Activated naive CD8-positive, alpha-beta T cell treated with anti-CD3 and anti-CD28 coated beads, Interleukin-2, amount 50 U/mL, for 24 hours (primary cell): ENCODE data around the gene BCLAF1.

Experiments used
- ATAC-seq: fragments of 150-1000 bp; cut with Tn5 transposase; one replicate; pipeline ENCODE4 v1.10.0; 2021
- DNase-seq: peaks from one replicate; pipeline ENCODE4 v3.0.0; 2021
- H3K27ac Mint-ChIP-seq: one replicate; pipeline ENCODE4 v1.8.0; 2021; ENCODE audit warnings: mild to moderate bottlenecking, mixed read lengths
- H3K27me3 Mint-ChIP-seq: one replicate; pipeline ENCODE4 v1.8.0; 2021; ENCODE audit warnings: mixed read lengths
- H3K36me3 Mint-ChIP-seq: one replicate; pipeline ENCODE4 v1.8.0; 2021; ENCODE audit warnings: low read depth, mixed read lengths
- H3K4me1 Mint-ChIP-seq: one replicate; pipeline ENCODE4 v1.8.0; 2021; ENCODE audit warnings: mixed read lengths
- H3K4me3 Mint-ChIP-seq: one replicate; pipeline ENCODE4 v1.8.0; 2021; ENCODE audit warnings: mild to moderate bottlenecking, moderate library complexity, mixed read lengths
- H3K9me3 Mint-ChIP-seq: one replicate; pipeline ENCODE4 v1.8.0; 2021; ENCODE audit warnings: mixed read lengths

Gene BCLAF1

GRCh38 chr6:136288566-136289326, 900 bp downstream of the BCLAF1 start:
- H3K4me1 Mint-ChIP-seq, result peaks cover 61% of the 10 kb centered on the region
- ATAC-seq, result peak; percentile 62

GRCh38 chr6:136284909-136285308, 4.7 kb downstream of the BCLAF1 start:
- Mint-ChIP-seq H3K27me3 (peaks cover 8% of the 10 kb centered on the region), H3K27ac (peak overlapping the region; percentile 76), H3K36me3 (peaks cover 59% of the 10 kb centered on the region), H3K4me1 (peaks cover 85% of the 10 kb centered on the region), H3K4me3 (peak overlapping the region; percentile 99), H3K9me3 (no peaks in the 10 kb centered on the region)
- DNase-seq, result no peak
- ATAC-seq, result no peak

More at GRCh38 chr6:136288566-136289326, 900 bp downstream of the BCLAF1 start:
- H3K27ac Mint-ChIP-seq, result peak overlapping the region; percentile 100
- H3K4me3 Mint-ChIP-seq, result peak overlapping the region; percentile 99
- peak; percentile 73 for DNase-seq
- H3K9me3 Mint-ChIP-seq, result no peaks in the 10 kb centered on the region
- H3K36me3 Mint-ChIP-seq, result peaks cover 34% of the 10 kb centered on the region
- peaks cover 8% of the 10 kb centered on the region for H3K27me3 Mint-ChIP-seq

DNA sequence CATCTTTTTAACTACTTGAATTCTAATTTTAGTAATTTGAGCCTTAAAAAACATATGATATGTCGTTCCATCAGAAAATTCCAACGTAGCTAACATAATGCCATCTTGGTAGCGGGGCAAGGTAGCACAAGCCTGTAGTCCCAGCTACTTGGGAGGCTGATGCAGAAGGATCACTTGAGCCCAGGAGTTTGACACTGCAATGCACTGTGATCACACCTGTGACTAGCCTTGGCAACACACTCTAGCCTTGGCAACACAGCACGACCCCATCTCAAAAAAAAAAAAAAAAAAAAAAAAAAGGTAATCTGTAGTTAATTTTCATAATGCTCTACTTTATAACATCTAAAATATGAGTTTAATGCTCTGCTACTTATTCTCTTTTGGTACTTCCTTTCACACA, 6.7 kb downstream of the BCLAF1 start:
- H3K27ac Mint-ChIP-seq, result peak overlapping the region; percentile 60
- H3K4me1 Mint-ChIP-seq, result peaks cover 72% of the 10 kb centered on the region
- DNase-seq (no peak), ATAC-seq (no peak)
- no peaks in the 10 kb centered on the region for H3K9me3 Mint-ChIP-seq
- H3K36me3 Mint-ChIP-seq, result peaks cover 52% of the 10 kb centered on the region
- peak overlapping the region; percentile 99 for H3K4me3 Mint-ChIP-seq
- H3K27me3 Mint-ChIP-seq, result no peaks in the 10 kb centered on the region

DNA sequence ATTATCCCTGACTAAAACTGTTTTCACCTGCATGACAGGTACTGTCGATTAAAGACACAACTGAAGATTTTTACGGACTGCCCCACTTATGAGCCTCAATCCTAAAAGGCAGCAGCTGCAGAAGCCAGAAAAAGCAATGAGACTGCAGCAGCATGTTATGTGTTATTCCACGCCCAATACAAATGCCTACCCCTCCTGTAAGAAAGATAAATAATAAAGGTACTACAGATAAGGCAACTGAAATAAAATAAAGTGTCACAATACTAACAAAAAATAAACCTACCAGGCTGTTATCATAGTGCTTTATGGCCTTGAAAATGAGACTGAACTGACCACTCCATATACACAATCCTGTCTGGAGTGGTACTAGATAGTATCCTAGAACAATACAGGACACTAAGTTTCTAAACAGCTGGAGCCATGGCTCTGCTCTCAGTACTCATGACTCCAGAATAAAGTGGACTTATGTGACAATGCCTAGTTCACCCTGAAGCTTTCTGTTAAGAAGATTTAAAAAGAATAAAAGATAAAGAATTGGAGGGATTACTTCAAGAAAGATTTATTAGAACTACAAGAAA, 9.5 kb downstream of the BCLAF1 start:
- Mint-ChIP-seq H3K9me3 (no peaks in the 10 kb centered on the region), H3K36me3 (peaks cover 60% of the 10 kb centered on the region), H3K27me3 (no peaks in the 10 kb centered on the region), H3K27ac (peak overlapping the region; percentile 2), H3K4me1 (peaks cover 53% of the 10 kb centered on the region), H3K4me3 (no peak overlapping the region)
- DNase-seq (no peak), ATAC-seq (no peak)

DNA sequence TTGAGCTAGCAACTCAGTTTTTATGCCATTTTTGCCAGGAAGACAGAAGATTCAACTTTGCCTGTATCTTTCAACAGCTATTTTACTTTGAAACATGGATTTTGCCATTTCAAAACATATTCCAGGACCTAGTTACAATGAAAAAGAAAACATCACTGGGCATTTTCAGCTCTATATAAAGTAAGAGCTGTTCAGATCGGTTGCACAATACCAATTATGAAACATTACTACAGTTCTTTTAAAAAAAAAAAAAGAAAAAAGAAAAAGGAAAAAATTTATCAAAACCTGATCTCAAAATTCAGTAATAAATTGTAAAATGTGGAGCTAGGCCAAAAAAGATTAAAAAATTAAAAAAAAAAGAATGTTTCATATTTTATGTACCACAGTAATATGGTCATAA, 15.6 kb downstream of the BCLAF1 start:
- H3K27me3 Mint-ChIP-seq, result no peaks in the 10 kb centered on the region
- ATAC-seq, result no peak
- peaks cover 12% of the 10 kb centered on the region for H3K4me1 Mint-ChIP-seq
- peaks cover 78% of the 10 kb centered on the region for H3K36me3 Mint-ChIP-seq
- no peak overlapping the region for H3K4me3 Mint-ChIP-seq
- H3K9me3 Mint-ChIP-seq, result no peaks in the 10 kb centered on the region
- no peak for DNase-seq
- H3K27ac Mint-ChIP-seq, result no peak overlapping the region

DNA sequence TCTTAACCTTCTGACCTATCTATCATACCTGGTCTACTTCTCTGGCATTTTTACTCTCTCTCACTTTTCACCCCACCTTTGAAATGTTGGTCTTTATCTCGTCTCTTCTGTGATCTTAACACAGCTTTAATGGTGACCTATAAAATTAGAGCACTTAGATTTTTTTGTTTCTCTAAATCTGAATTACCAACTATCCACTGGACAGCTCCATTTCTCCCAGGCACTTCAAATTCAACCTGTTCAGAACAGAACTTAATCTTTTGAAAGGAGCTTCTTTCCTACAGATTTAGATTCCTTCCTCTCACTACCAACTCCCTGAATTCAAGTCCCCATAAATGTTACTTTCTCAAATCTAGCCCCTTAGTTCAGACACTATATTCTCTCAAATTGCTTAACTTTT, 24.5 kb downstream of the BCLAF1 start:
- no peak for DNase-seq
- Mint-ChIP-seq H3K9me3 (no peaks in the 10 kb centered on the region), H3K36me3 (peaks cover 84% of the 10 kb centered on the region), H3K27me3 (no peaks in the 10 kb centered on the region), H3K27ac (peak overlapping the region; percentile 52), H3K4me3 (no peak overlapping the region), H3K4me1 (peaks cover 29% of the 10 kb centered on the region)
- ATAC-seq, result no peak

DNA sequence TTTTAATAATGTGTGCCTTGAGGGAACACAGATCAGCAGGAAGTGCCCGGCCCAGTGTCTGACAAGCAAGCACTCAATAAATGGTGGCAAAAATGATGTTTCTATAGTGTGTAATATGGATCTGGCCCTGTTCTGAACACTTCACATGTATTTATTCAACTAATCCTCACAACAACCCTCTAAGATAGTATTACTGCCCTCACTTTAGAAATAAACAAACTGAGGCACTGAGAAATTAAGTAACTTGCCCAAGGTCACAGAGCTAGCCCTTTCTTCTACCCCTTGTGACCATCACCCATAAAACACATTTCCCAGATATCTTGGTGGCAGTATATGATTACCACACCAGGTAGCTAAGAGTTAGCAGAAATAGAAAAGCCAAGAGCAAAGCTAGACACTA, 26.7 kb downstream of the BCLAF1 start:
- Mint-ChIP-seq H3K4me3 (no peak overlapping the region), H3K27ac (no peak overlapping the region), H3K36me3 (peaks cover 83% of the 10 kb centered on the region), H3K9me3 (no peaks in the 10 kb centered on the region), H3K4me1 (peaks cover 17% of the 10 kb centered on the region), H3K27me3 (no peaks in the 10 kb centered on the region)
- ATAC-seq (no peak), DNase-seq (no peak)

DNA sequence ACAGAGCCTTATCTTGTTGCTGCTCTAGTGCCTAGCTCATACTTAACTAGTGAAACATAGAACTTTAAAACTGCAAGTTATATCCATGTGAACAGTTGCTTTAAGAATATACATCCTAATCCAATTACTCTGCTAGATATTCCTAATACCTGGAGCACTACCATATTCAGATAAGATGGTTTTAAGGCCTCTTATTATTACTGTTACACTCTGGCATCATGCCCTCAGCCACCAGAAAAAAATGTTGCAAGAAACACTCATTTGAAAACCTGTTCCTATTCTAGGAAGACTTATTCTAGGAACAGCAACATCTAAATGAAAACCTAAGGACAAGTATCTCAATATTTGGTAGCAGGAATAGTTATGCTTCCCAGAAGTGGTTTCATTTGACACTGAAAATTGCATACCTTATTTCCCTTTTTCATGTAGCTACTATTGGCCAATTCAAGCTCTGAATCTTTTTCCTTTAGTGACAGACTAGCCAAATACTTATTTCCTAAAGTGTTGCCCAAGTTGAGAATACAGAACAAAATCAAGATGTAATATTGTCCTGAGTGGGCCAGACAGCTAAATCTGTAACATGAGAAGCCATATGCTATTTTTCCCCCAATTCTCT, 34.7 kb downstream of the BCLAF1 start:
- Mint-ChIP-seq H3K27ac (no peak overlapping the region), H3K4me1 (peaks cover 28% of the 10 kb centered on the region), H3K9me3 (no peaks in the 10 kb centered on the region), H3K27me3 (peaks cover 2% of the 10 kb centered on the region), H3K36me3 (peaks cover 33% of the 10 kb centered on the region), H3K4me3 (no peak overlapping the region)
- no peak for ATAC-seq
- DNase-seq, result no peak

DNA sequence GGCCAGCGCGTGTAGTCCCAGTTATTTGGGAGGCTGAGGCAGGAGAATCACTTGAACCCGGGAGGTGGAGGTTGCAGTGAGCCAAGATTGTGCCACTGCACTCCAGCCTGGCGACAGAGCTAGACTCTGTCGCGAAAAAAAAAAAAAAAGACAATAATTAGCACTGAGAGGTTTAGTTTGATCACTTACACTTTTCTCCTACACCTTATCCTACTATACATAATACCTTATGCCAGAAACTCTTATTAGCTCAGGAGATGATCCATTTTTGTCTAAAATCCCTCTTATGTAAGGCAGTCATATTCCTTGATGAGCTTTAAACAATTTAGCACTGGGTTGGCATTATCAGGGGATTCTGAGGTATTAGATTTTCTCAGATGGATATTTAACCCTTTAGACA, 35.9 kb downstream of the BCLAF1 start:
- ATAC-seq (no peak), DNase-seq (no peak)
- H3K27me3 Mint-ChIP-seq, result peaks cover 2% of the 10 kb centered on the region
- H3K9me3 Mint-ChIP-seq, result no peaks in the 10 kb centered on the region
- H3K36me3 Mint-ChIP-seq, result peaks cover 31% of the 10 kb centered on the region
- H3K4me3 Mint-ChIP-seq, result no peak overlapping the region
- H3K4me1 Mint-ChIP-seq, result peaks cover 40% of the 10 kb centered on the region
- H3K27ac Mint-ChIP-seq, result no peak overlapping the region

- Mint-ChIP-seq H3K4me3 (no peak overlapping the region), H3K9me3 (no peaks in the 10 kb centered on the region), H3K36me3 (peaks cover 33% of the 10 kb centered on the region), H3K27me3 (peaks cover 2% of the 10 kb centered on the region), H3K4me1 (peaks cover 45% of the 10 kb centered on the region), H3K27ac (no peak overlapping the region)
- no peak for ATAC-seq
- DNase-seq, result no peak
These were observed 37.2 kb downstream of the BCLAF1 start for GRCh38 chr6:136252441-136252840.

DNA sequence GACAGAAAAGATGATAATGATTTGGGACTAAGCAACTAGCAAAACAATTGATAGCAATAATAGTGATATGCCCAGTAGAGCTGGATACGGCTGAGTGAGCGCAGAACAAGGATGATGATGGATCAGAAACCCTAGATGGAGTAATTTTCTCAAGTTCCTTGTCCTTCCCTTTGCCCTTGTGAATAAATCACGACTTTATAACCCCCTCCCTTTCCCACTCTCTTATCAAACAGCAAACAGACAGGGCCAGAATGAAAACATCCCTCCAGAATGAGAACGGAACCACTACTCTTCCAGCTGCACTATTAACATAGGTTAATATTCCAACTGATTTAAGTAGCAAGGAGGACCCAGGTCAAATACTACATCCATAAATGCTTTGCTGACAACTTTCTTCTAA, 38.3 kb downstream of the BCLAF1 start:
- Mint-ChIP-seq H3K9me3 (no peaks in the 10 kb centered on the region), H3K27ac (peak overlapping the region; percentile 94), H3K27me3 (peaks cover 2% of the 10 kb centered on the region), H3K4me1 (peaks cover 45% of the 10 kb centered on the region), H3K4me3 (peak overlapping the region; percentile 98), H3K36me3 (peaks cover 32% of the 10 kb centered on the region)
- DNase-seq (no peak), ATAC-seq (no peak)

- H3K27ac Mint-ChIP-seq, result peak overlapping the region; percentile 94
- ATAC-seq (no peak), DNase-seq (no peak)
- peaks cover 36% of the 10 kb centered on the region for H3K36me3 Mint-ChIP-seq
- no peaks in the 10 kb centered on the region for H3K9me3 Mint-ChIP-seq
- H3K4me3 Mint-ChIP-seq, result peak overlapping the region; percentile 98
- peaks cover 44% of the 10 kb centered on the region for H3K4me1 Mint-ChIP-seq
- H3K27me3 Mint-ChIP-seq, result peaks cover 2% of the 10 kb centered on the region
These were observed 39.0 kb downstream of the BCLAF1 start for GRCh38 chr6:136250686-136251008.

DNA sequence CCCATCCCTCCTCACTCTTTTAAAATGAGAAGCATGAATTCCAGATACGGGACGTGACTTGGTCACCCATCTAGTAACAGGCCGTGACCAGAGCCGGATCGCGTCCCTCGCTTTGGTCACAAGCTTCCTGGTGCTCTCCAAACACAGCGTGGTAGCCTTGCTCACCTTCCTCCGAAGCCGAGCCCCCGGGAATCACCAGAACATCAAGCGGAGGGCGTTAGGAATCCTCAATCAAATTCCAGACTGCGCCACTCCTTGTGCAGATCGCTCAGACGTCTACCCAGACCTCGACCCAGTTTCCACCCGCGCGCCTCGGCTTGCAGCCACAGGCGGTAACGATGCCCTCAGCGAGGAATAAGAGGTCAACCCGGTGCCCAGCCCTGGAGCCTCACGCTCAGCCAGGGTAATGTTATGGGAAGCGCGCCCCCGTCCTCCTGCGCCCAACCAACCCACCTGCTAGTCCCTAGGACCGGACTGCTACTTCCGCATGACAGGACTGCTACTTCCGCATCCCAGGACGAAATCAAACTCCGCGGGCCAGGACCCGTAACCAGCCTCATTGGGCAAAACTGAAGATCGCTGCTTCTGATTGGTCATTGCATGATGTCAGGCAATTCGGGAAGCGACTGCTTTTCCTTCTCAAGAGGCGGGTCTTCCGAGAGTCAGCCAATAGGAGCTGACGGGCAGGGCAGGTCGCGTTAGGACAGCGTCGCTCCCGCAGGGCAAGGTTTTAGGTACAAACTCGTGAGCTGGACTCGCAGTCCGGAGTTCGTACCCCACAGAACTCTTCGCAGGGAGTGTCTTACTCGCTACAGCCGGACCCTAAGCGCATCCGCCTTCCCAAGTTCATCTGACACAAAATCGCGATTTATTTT, 39.6 kb downstream of the BCLAF1 start, which contains the start of gene MTFR2:
TSS of gene MTFR2 (minus strand) at position 501 of the 875 bp plus-strand sequence. CDS start 1,212 bp downstream, outside the sequence.
- peak; percentile 86 for DNase-seq
- Mint-ChIP-seq H3K27ac (peak within 1 kb of the TSS; percentile 94), H3K4me1 (peaks cover 38% of the 10 kb centered on the region), H3K27me3 (peaks cover 2% of the 10 kb centered on the region), H3K4me3 (peak within 1 kb of the TSS; percentile 98), H3K9me3 (no peaks in the 10 kb centered on the region), H3K36me3 (peaks cover 36% of the 10 kb centered on the region)
- peak; percentile 97 for ATAC-seq

- DNase-seq (no peak), ATAC-seq (no peak)
- Mint-ChIP-seq H3K36me3 (peaks cover 37% of the 10 kb centered on the region), H3K27ac (peak overlapping the region; percentile 94), H3K4me3 (peak overlapping the region; percentile 98), H3K27me3 (peaks cover 2% of the 10 kb centered on the region), H3K4me1 (peaks cover 38% of the 10 kb centered on the region), H3K9me3 (no peaks in the 10 kb centered on the region)
These were observed 40.3 kb downstream of the BCLAF1 start for GRCh38 chr6:136249336-136249735.
